ENCODE data around the gene STOX1.

- TF ChIP-seq CTCF (conservative IDR thresholded peaks at IDR 0.05 in 1 of 2, IDR thresholded peaks at IDR 0.05 in 1 of 2; ENCODE audit: low read depth in 1 of 2, low read length in 2 of 2) (no peak), EZH2 (IDR thresholded peaks at IDR 0.05; ENCODE audit: low read length, missing control alignments) (no peak)
Observed at GRCh38 chr10:68826764-68827591, at the start of gene STOX1.
